GM23248 (cell line): ENCODE measurements around the gene MCL1. TPM values are rescaled to one million over a fixed set of nuclear protein-coding genes. Genes with fewer than 3 reads are reported as not detected.

Source experiments
- DNase-seq: peaks from one replicate; pipeline ENCODE4 v3.0.0-alpha.2; 2015
- H2AFZ ChIP-seq: fragments of 200-600 bp; sonication (generic); 2 replicates; pipeline ENCODE4 v1.6.1; 2016; ENCODE audit warnings: antibody characterized with exemption
- H3F3A ChIP-seq: fragments of 200-600 bp; sonication (generic); 2 replicates; pipeline ENCODE4 v1.6.1; 2016; ENCODE audit warnings: mild to moderate bottlenecking, antibody characterized with exemption, mixed run types; ENCODE audit not compliant: insufficient read depth
- H3K27ac ChIP-seq: fragments of 200-600 bp; sonication (generic); 2 replicates; pipeline ENCODE4 v1.5.1; 2016; ENCODE audit warnings: mild to moderate bottlenecking
- H3K27me3 ChIP-seq: fragments of 200-600 bp; sonication (generic); replicated peaks from 2 replicates; pipeline ENCODE4 v1.6.1; 2016; ENCODE audit warnings: mild to moderate bottlenecking; ENCODE audit not compliant: insufficient read depth
- H3K36me3 ChIP-seq: fragments of 200-600 bp; sonication (generic); 2 replicates; pipeline ENCODE4 v1.6.1; 2016; ENCODE audit warnings: low read depth, mild to moderate bottlenecking
- H3K4me1 ChIP-seq: fragments of 200-600 bp; sonication (generic); 2 replicates; pipeline ENCODE4 v1.6.1; 2016; ENCODE audit warnings: mild to moderate bottlenecking; ENCODE audit not compliant: insufficient read depth
- H3K4me2 ChIP-seq: fragments of 200-600 bp; sonication (generic); one replicate; pipeline ENCODE4 v1.6.1; 2016; ENCODE audit warnings: mild to moderate bottlenecking; ENCODE audit not compliant: unreplicated experiment
- H3K4me3 ChIP-seq: fragments of 200-600 bp; sonication (generic); 2 replicates; pipeline ENCODE4 v1.5.1; 2016; ENCODE audit warnings: mild to moderate bottlenecking
- H3K79me2 ChIP-seq: fragments of 200-600 bp; sonication (generic); 2 replicates; pipeline ENCODE4 v1.6.1; 2016; ENCODE audit warnings: mild to moderate bottlenecking; ENCODE audit not compliant: insufficient read depth
- H3K9ac ChIP-seq: fragments of 200-600 bp; sonication (generic); 2 replicates; pipeline ENCODE4 v1.6.1; 2016; ENCODE audit warnings: mild to moderate bottlenecking
- H3K9me2 ChIP-seq: fragments of 200-600 bp; sonication (generic); 2 replicates; pipeline ENCODE4 v1.6.1; 2016; ENCODE audit warnings: mixed run types, mild to moderate bottlenecking, moderate library complexity; ENCODE audit not compliant: insufficient read depth
- H3K9me3 ChIP-seq: fragments of 200-600 bp; sonication (generic); one replicate; pipeline ENCODE4 v1.6.1; 2017; ENCODE audit warnings: low read depth
- H4K20me1 ChIP-seq: fragments of 200-600 bp; sonication (generic); 2 replicates; pipeline ENCODE4 v1.6.0; 2016; ENCODE audit not compliant: insufficient read depth
- EZH2 ChIP-seq: fragments of 200-600 bp; sonication (generic); IDR thresholded peaks from 2 replicates; pipeline ENCODE4 v1.6.1; 2018; ENCODE audit warnings: antibody characterized with exemption, mild to moderate bottlenecking; ENCODE audit not compliant: insufficient read depth, poor library complexity, severe bottlenecking
- EZH2phosphoT487 ChIP-seq: fragments of 200-600 bp; sonication (generic); IDR thresholded peaks from 2 replicates; pipeline ENCODE4 v1.6.1; 2018; ENCODE audit warnings: antibody characterized with exemption, moderate library complexity, mild to moderate bottlenecking, low read depth; ENCODE audit not compliant: insufficient read depth
- WGBS, 2 experiments: methylation state at CpG; one replicate each; pipeline ENCODE4 v1.1.6; 2015 to 2017; ENCODE audit warnings: low lambda C conversion rate in 2 of 2, low coverage in 1 of 2; ENCODE audit errors: missing lambda C conversion rate in 2 of 2; 5-methylcytosine and 5-hydroxymethylcytosine counted together
- in situ Hi-C: fragments of 300-500 bp; cut with MboI; formaldehyde crosslinking; loops from 2 replicates; pipeline ENCODE4 v1.15.0; 2020
- polyA plus RNA-seq: library from polyadenylated mRNA; unstranded; fragments of >200 nt; fragmentation: Nextera tagmentation; extraction: Ambion mirVana; gene quantifications from 2 replicates; pipeline ENCODE4 v1.2.1, GENCODE V29; 2016
- total RNA-seq: library from RNA; depleted of rRNA; stranded (reverse); fragments of >200 nt; shearing (Covaris generic); gene quantifications from 2 replicates; pipeline ENCODE4 v1.2.3, GENCODE V29; 2014

MCL1 gene
- total and polyA plus RNA-seq, 2 experiments from 2014 or later: 84.7 to 310 TPM

DNA sequence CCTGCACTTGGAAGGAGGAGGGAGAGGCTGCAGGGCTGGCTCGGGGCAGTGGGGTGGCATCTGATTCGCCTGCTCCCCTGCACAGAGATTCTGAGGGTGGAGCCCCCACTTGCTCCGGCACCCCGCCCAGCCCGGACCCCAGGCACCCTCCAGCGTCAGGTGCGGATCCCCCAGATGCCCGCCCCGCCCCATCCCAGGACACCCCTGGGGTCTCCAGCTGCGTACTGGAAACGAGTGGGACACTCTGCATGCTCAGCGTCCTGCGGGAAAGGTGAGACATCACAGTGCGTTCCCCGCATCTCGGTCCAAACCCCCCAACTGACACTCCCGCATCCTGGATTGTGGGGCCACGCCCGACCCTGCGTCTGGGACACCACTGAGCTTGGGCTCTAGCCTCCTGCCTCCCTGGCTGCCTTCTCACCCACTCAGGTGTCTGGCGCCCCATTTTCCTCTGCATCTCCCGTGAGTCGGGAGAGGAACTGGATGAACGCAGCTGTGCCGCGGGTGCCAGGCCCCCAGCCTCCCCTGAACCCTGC is 22.3 kb downstream of the MCL1 start:
- Histone ChIP-seq H3K9me2 (no peaks in the 10 kb centered on the region), H3K4me2 (no peak overlapping the region), H4K20me1 (no peaks in the 10 kb centered on the region), H3F3A (peaks cover 18% of the 10 kb centered on the region), H3K4me1 (peaks cover 18% of the 10 kb centered on the region), H3K36me3 (0 out of 2 replicates have a peak, but pooled peaks cover 3% of the 10 kb centered on the region), H3K9ac (no peak overlapping the region), H3K9me3 (no peaks in the 10 kb centered on the region), H3K27me3 (no peaks in the 10 kb centered on the region), H3K27ac (no peak overlapping the region), H3K4me3 (no peak overlapping the region), H3K79me2 (peaks cover 11% of the 10 kb centered on the region; the same call in 1 of the 2 replicates), H2AFZ (no peak overlapping the region)
- DNase-seq: no peak
- TF ChIP-seq EZH2phosphoT487 (no peak), EZH2 (no peak)
- in situ Hi-C loops: no loop called here
- WGBS, 2 experiments: 79 to 82% methylated on average over 11 to 26 of the region's 26 CpGs

DNA sequence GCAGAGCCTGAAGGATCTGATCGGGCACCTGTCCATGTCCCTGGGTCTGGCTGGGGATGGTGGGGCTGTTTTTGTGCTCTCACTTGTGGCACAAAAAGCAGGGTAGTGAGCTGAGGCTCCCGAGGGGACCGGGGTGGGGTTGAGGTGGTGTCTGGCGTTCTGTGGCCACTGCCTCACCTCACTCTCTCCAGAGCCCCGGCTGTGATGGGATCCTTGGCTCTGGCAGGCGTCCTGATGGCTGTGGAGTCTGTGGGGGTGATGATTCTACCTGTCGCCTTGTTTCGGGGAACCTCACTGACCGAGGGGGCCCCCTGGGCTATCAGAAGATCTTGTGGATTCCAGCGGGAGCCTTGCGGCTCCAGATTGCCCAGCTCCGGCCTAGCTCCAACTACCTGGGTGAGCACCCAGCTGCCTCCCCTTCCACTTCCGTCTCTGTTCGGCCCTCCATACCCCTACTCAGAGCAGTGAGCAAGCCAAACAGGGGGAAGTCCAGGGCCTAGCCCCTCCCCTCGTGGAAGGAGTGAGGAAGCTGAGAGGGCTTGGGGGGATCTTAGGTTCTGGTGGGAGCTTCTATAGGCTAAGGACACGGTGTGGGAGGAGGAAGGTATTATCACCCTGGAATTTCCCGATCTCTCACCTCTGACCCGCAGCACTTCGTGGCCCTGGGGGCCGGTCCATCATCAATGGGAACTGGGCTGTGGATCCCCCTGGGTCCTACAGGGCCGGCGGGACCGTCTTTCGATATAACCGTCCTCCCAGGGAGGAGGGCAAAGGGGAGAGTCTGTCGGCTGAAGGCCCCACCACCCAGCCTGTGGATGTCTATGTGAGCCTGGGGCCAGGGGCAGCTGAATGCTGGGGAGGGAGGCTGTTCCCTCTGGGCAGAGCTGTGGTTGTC is 23.2 kb downstream of the MCL1 start:
- in situ Hi-C loops: no loop called here
- WGBS, 2 experiments: 77 to 79% methylated on average over 25 to 26 of the region's 26 CpGs
- no peak overlapping the region for H3K27ac ChIP-seq

DNA sequence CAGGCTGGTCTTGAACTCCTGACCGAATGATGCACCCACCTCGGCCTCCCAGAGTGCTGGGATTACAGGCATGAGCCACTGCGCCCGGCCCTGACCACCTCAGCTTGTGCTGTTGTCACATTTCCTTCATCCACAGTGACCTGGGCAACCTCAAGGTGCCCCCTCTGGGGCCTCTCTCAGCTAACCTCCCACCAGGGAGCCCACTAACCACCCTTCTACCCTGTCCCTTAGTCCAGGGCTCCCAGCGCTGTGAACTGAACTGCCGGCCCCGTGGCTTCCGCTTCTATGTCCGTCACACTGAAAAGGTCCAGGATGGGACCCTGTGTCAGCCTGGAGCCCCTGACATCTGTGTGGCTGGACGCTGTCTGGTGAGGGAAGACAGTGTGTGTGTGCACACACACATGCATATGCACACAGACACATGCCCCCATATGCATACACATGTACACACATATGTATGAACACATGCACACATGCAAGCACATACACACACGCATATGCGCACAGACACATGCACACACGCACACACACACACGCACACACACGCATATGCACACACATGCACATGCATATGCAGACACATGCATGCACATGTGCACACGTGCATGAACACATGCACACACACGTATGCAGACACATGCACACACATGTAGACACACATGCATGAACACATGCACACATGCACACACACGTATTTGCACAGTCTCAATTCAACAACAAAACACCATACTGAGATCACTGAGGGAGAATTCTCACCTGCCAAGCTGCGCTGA is 24.0 kb downstream of the MCL1 start:
- TF ChIP-seq EZH2 (no peak), EZH2phosphoT487 (no peak)
- Histone ChIP-seq H3K4me3 (no peak overlapping the region), H3K4me2 (no peak overlapping the region), H4K20me1 (no peaks in the 10 kb centered on the region), H3K36me3 (0 out of 2 replicates have a peak, but pooled peaks cover 3% of the 10 kb centered on the region), H3K9ac (no peak overlapping the region), H3K27ac (no peak overlapping the region), H3F3A (peaks cover 21% of the 10 kb centered on the region), H3K9me3 (no peaks in the 10 kb centered on the region), H3K4me1 (peaks cover 27% of the 10 kb centered on the region), H3K79me2 (peaks cover 8% of the 10 kb centered on the region; the same call in 1 of the 2 replicates), H2AFZ (no peak overlapping the region), H3K27me3 (no peaks in the 10 kb centered on the region), H3K9me2 (no peaks in the 10 kb centered on the region)
- in situ Hi-C loops: no loop called here
- peak; percentile 0 for DNase-seq
- 78 to 80% methylated on average over 18 to 19 of the region's 19 CpGs for WGBS, 2 experiments

More for the DNA sequence above, 23.2 kb downstream of the MCL1 start:
- Histone ChIP-seq H3F3A (peaks cover 22% of the 10 kb centered on the region), H3K9me2 (no peaks in the 10 kb centered on the region), H3K4me2 (no peak overlapping the region), H3K79me2 (peaks cover 11% of the 10 kb centered on the region; the same call in 1 of the 2 replicates), H3K27me3 (no peaks in the 10 kb centered on the region), H3K4me1 (peaks cover 22% of the 10 kb centered on the region), H3K9me3 (no peaks in the 10 kb centered on the region), H3K36me3 (0 out of 2 replicates have a peak, but pooled peaks cover 3% of the 10 kb centered on the region), H2AFZ (no peak overlapping the region), H3K4me3 (no peak overlapping the region), H3K9ac (no peak overlapping the region), H4K20me1 (no peaks in the 10 kb centered on the region)
- TF ChIP-seq EZH2phosphoT487: no peak
- TF ChIP-seq EZH2: no peak
- DNase-seq: peak; percentile 0

DNA sequence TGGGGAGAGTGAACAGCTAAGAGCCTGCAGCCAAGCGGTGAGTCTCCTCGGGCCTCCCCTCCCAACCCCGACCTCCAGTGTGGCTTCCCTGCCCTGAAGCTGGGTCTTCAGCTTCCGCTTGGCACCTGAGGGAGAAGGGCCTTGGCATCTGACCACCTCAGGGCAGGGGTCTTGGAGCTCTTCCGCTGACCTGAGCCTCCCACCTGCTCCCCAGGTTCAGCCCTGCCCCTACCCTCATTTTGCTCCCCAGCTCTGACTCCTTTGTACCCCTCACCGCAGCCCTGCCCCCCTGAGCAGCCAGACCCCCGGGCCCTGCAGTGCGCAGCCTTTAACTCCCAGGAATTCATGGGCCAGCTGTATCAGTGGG is 25.3 kb downstream of the MCL1 start:
- in situ Hi-C loops: no loop called here
- no peak overlapping the region for H3K4me3 ChIP-seq
- TF ChIP-seq EZH2 (no peak), EZH2phosphoT487 (no peak)
- H3K9me3 ChIP-seq: no peaks in the 10 kb centered on the region
- no peak overlapping the region for H3K4me2 ChIP-seq
- peaks cover 29% of the 10 kb centered on the region for H3K4me1 ChIP-seq
- H3F3A ChIP-seq: peaks cover 20% of the 10 kb centered on the region
- no peak overlapping the region for H3K9ac ChIP-seq
- no peak overlapping the region for H2AFZ ChIP-seq
- 0 out of 2 replicates have a peak, but pooled peaks cover 3% of the 10 kb centered on the region for H3K79me2 ChIP-seq
- no peak for DNase-seq
- 80 to 88% methylated on average over 8 of the region's 8 CpGs for WGBS, 2 experiments
- H3K9me2 ChIP-seq: no peaks in the 10 kb centered on the region
- 0 out of 2 replicates have a peak, but pooled peaks cover 3% of the 10 kb centered on the region for H3K36me3 ChIP-seq
- H3K27me3 ChIP-seq: no peaks in the 10 kb centered on the region
- H3K27ac ChIP-seq: no peak overlapping the region
- no peaks in the 10 kb centered on the region for H4K20me1 ChIP-seq
